Measurements from ENCODE around the gene RBKS.
"Not testable (repeated sequence)": the region's sequence is repeated elsewhere in the genome, so short reads cannot be mapped to it uniquely, and the experiment has no call there.

The RBKS gene

GRCh38 chr2:27873091-27873490, 17.1 kb downstream of the RBKS start:
- Histone ChIP-seq H3K4me3 (IDR thresholded peaks at IDR 0.05; ENCODE audit: insufficient read depth, low read depth, low read length) (no peak overlapping the region), H3K79me2 (ENCODE audit: insufficient read depth, low read depth) (no peaks in the 10 kb centered on the region), H3K4me2 (no peak overlapping the region), H3K27ac (no peak overlapping the region), H3K36me3 (ENCODE audit: insufficient read depth) (no peaks in the 10 kb centered on the region), H3K27me3 (ENCODE audit: insufficient read depth, low read depth) (no peaks in the 10 kb centered on the region), H3K9ac (no peak overlapping the region), H3K4me1 (ENCODE audit: low read depth, poor library complexity, severe bottlenecking) (no peaks in the 10 kb centered on the region), H2AFZ (ENCODE audit: low read depth) (no peak overlapping the region), H4K20me1 (ENCODE audit: insufficient read depth) (no peaks in the 10 kb centered on the region)
- no peak for TF ChIP-seq CTCF (conservative IDR thresholded peaks at IDR 0.05; ENCODE audit: low read depth, low read length)

DNA sequence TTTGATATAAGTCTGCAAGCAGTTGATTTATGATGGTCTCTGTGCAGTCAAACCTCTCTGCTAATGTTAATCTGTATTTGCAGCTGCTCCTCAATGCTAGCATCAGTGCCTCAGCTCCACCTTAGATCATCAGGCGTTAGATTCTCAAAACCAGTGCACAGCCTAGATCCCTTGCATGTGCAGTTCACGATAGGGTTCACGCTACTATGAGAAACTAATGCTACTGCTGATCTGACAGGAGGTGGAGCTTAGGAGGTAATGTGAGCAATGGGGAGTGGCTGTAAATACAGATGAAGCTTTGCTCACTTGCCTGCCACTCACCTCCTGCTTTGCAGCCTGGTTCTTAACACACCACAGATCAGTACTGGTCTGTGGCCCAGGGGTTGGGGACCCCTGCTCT, 18.4 kb downstream of the RBKS start:
- Histone ChIP-seq H3K27me3 (ENCODE audit: insufficient read depth, low read depth) (no peaks in the 10 kb centered on the region), H3K36me3 (ENCODE audit: insufficient read depth) (no peaks in the 10 kb centered on the region), H4K20me1 (ENCODE audit: insufficient read depth) (no peaks in the 10 kb centered on the region), H3K9ac (no peak overlapping the region), H3K4me2 (no peak overlapping the region), H3K27ac (no peak overlapping the region), H2AFZ (ENCODE audit: low read depth) (no peak overlapping the region), H3K4me1 (ENCODE audit: low read depth, poor library complexity, severe bottlenecking) (no peaks in the 10 kb centered on the region), H3K79me2 (ENCODE audit: insufficient read depth, low read depth) (no peaks in the 10 kb centered on the region), H3K4me3 (IDR thresholded peaks at IDR 0.05; ENCODE audit: insufficient read depth, low read depth, low read length) (no peak overlapping the region)
- TF ChIP-seq CTCF (conservative IDR thresholded peaks at IDR 0.05; ENCODE audit: low read depth, low read length), result no peak

GRCh38 chr2:27870724-27871123, 19.5 kb downstream of the RBKS start:
- Histone ChIP-seq H3K36me3 (ENCODE audit: insufficient read depth) (no peaks in the 10 kb centered on the region), H3K9ac (no peak overlapping the region), H3K4me3 (IDR thresholded peaks at IDR 0.05; ENCODE audit: insufficient read depth, low read depth, low read length) (no peak overlapping the region), H3K79me2 (ENCODE audit: insufficient read depth, low read depth) (no peaks in the 10 kb centered on the region), H3K27ac (no peak overlapping the region), H3K4me1 (ENCODE audit: low read depth, poor library complexity, severe bottlenecking) (no peaks in the 10 kb centered on the region), H3K27me3 (ENCODE audit: insufficient read depth, low read depth) (no peaks in the 10 kb centered on the region), H3K4me2 (no peak overlapping the region), H4K20me1 (ENCODE audit: insufficient read depth) (no peaks in the 10 kb centered on the region), H2AFZ (ENCODE audit: low read depth) (no peak overlapping the region)
- TF ChIP-seq CTCF (conservative IDR thresholded peaks at IDR 0.05; ENCODE audit: low read depth, low read length), result no peak

- no peaks in the 10 kb centered on the region for H3K27me3 ChIP-seq (ENCODE audit: insufficient read depth, low read depth)
- no peaks in the 10 kb centered on the region for H3K4me1 ChIP-seq (ENCODE audit: low read depth, poor library complexity, severe bottlenecking)
- no peak overlapping the region for H3K4me2 ChIP-seq
- H3K9ac ChIP-seq, result no peak overlapping the region
- H3K79me2 ChIP-seq (ENCODE audit: insufficient read depth, low read depth), result no peaks in the 10 kb centered on the region
- H3K4me3 ChIP-seq (IDR thresholded peaks at IDR 0.05; ENCODE audit: insufficient read depth, low read depth, low read length), result no peak overlapping the region
- H2AFZ ChIP-seq (ENCODE audit: low read depth), result no peak overlapping the region
- no peak for TF ChIP-seq CTCF (conservative IDR thresholded peaks at IDR 0.05; ENCODE audit: low read depth, low read length)
- H3K27ac ChIP-seq, result no peak overlapping the region
- H3K36me3 ChIP-seq (ENCODE audit: insufficient read depth), result no peaks in the 10 kb centered on the region
- H4K20me1 ChIP-seq (ENCODE audit: insufficient read depth), result no peaks in the 10 kb centered on the region
Measured at GRCh38 chr2:27869763-27870162, 20.4 kb downstream of the RBKS start.

- Histone ChIP-seq H3K27ac (no peak overlapping the region), H3K4me2 (no peak overlapping the region), H4K20me1 (ENCODE audit: insufficient read depth) (no peaks in the 10 kb centered on the region), H3K4me3 (IDR thresholded peaks at IDR 0.05; ENCODE audit: insufficient read depth, low read depth, low read length) (no peak overlapping the region), H2AFZ (ENCODE audit: low read depth) (no peak overlapping the region), H3K79me2 (ENCODE audit: insufficient read depth, low read depth) (no peaks in the 10 kb centered on the region), H3K27me3 (ENCODE audit: insufficient read depth, low read depth) (no peaks in the 10 kb centered on the region), H3K36me3 (ENCODE audit: insufficient read depth) (no peaks in the 10 kb centered on the region), H3K4me1 (ENCODE audit: low read depth, poor library complexity, severe bottlenecking) (no peaks in the 10 kb centered on the region), H3K9ac (no peak overlapping the region)
- TF ChIP-seq CTCF (conservative IDR thresholded peaks at IDR 0.05; ENCODE audit: low read depth, low read length), result no peak
Measured at GRCh38 chr2:27866237-27866636, 23.9 kb downstream of the RBKS start.

GRCh38 chr2:27863955-27864354, 26.2 kb downstream of the RBKS start:
- H3K9ac ChIP-seq; H3K4me1 ChIP-seq (ENCODE audit: low read depth, poor library complexity, severe bottlenecking): not testable (repeated sequence)

More at GRCh38 chr2:27863955-27864354, 26.2 kb downstream of the RBKS start:
- H3K4me3 ChIP-seq (IDR thresholded peaks at IDR 0.05; ENCODE audit: insufficient read depth, low read depth, low read length); H2AFZ ChIP-seq (ENCODE audit: low read depth); H3K79me2 ChIP-seq (ENCODE audit: insufficient read depth, low read depth); H4K20me1 ChIP-seq (ENCODE audit: insufficient read depth); H3K4me2 ChIP-seq; H3K36me3 ChIP-seq (ENCODE audit: insufficient read depth); H3K27ac ChIP-seq; H3K27me3 ChIP-seq (ENCODE audit: insufficient read depth, low read depth): not testable (repeated sequence)
